Keratinocyte (primary cell): ENCODE results near the gene FBLN1.

Experiments used
- EZH2 ChIP-seq: IDR thresholded peaks from one replicate; pipeline ENCODE4 v1.6.1; 2012; ENCODE audit warnings: inconsistent platforms, mild to moderate bottlenecking, low read length, moderate library complexity
- TF ChIP-seq, protein P1 (sequence below), 3 experiments: IDR thresholded peaks in 1 of 3; conservative IDR thresholded peaks in 1 of 3; optimal IDR thresholded peaks in 1 of 3; 2 replicates in 2 of 3; 3 replicates in 1 of 3; pipeline versions ENCODE3 to v1.5.1; 2011; ENCODE audit warnings: low read length in 3 of 3, mild to moderate bottlenecking in 3 of 3, moderate library complexity in 2 of 3, control low read depth in 1 of 3, inconsistent platforms in 1 of 3; ENCODE audit not compliant: insufficient read depth in 2 of 3; ENCODE audit errors: extremely low read depth in 1 of 3

DNA sequence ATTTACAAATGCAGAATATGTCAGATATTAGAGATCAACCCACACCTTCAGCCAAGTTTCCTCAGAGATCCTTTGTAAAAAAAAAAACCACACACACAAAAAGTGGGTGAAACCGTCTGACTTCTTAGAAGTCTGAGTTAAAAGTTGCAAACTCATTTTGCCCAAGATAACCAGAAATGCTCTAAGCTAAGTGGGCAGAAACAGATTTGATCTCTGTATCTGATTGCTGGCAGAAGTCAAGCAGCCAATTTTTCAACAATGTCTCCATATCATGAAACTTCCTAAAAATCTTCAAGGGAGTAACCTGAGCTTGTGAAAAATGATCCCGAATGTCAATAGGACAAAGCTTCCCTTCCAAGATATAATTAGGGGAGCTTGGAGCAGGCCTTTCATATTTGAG, 140.3 kb downstream of the FBLN1 start:
- TF ChIP-seq, protein P1, sequence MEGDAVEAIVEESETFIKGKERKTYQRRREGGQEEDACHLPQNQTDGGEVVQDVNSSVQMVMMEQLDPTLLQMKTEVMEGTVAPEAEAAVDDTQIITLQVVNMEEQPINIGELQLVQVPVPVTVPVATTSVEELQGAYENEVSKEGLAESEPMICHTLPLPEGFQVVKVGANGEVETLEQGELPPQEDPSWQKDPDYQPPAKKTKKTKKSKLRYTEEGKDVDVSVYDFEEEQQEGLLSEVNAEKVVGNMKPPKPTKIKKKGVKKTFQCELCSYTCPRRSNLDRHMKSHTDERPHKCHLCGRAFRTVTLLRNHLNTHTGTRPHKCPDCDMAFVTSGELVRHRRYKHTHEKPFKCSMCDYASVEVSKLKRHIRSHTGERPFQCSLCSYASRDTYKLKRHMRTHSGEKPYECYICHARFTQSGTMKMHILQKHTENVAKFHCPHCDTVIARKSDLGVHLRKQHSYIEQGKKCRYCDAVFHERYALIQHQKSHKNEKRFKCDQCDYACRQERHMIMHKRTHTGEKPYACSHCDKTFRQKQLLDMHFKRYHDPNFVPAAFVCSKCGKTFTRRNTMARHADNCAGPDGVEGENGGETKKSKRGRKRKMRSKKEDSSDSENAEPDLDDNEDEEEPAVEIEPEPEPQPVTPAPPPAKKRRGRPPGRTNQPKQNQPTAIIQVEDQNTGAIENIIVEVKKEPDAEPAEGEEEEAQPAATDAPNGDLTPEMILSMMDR (optimal IDR thresholded peaks at IDR 0.05 in 1 of 3, IDR thresholded peaks at IDR 0.05 in 1 of 3, conservative IDR thresholded peaks at IDR 0.05 in 1 of 3; ENCODE audit: extremely low read depth in 1 of 3, insufficient read depth in 2 of 3, low read length in 3 of 3) = no peak
- no peak for TF ChIP-seq EZH2
